ENCODE data around the gene TMEM141.
"Not testable (repeated sequence)": the region's sequence is repeated elsewhere in the genome, so short reads cannot be mapped to it uniquely, and the experiment has no call there.

The TMEM141 gene

DNA sequence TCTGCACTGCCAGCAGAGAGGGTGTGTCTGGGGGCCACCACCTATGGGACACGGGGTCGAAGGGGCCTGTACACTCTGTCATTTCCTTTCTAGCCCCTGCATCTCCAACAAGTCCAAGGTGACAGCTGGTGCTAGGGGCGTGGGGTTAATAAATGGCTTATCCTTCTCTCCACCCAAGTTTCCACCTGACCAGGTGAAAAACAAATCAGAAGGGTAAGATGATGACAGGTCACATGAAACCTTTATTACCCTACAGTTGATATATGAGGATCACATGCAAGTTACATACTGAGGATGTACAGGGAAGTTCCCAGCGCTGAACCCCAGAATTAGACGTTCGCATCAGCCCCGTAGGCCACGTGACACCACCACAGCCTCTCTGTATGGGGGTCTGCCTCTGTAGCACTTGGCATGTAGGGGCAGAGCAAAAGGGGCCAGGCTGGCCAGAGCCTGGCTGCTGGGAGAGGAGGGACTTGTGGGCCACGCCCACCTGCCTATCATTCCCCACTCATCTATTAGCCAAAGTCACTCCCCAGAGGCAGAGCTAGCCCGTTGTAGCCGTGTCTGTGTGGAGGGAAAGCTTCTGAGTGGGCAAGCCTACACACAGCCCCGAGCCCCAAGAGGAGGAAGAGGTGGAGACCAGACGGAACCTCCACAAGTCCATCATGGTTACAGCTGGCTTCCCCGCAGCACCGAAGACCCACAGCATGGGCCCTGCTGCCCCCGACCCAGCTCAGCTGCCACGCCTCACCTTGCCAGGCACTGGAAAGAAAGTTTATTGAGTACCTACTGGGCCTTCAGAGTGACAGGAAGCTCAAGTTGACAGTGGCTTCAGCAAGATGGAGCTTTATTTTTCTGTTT is 2.2 kb downstream of the TMEM141 start:
- DNase-seq (ENCODE audit: low read depth), result no peak
- TF ChIP-seq, protein P1, sequence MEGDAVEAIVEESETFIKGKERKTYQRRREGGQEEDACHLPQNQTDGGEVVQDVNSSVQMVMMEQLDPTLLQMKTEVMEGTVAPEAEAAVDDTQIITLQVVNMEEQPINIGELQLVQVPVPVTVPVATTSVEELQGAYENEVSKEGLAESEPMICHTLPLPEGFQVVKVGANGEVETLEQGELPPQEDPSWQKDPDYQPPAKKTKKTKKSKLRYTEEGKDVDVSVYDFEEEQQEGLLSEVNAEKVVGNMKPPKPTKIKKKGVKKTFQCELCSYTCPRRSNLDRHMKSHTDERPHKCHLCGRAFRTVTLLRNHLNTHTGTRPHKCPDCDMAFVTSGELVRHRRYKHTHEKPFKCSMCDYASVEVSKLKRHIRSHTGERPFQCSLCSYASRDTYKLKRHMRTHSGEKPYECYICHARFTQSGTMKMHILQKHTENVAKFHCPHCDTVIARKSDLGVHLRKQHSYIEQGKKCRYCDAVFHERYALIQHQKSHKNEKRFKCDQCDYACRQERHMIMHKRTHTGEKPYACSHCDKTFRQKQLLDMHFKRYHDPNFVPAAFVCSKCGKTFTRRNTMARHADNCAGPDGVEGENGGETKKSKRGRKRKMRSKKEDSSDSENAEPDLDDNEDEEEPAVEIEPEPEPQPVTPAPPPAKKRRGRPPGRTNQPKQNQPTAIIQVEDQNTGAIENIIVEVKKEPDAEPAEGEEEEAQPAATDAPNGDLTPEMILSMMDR (IDR thresholded peaks at IDR 0.05; ENCODE audit: low read length, missing control alignments), result no peak
- no peak overlapping the region for H3K4me3 ChIP-seq (replicated peaks; ENCODE audit: low read depth, low read length)

DNA sequence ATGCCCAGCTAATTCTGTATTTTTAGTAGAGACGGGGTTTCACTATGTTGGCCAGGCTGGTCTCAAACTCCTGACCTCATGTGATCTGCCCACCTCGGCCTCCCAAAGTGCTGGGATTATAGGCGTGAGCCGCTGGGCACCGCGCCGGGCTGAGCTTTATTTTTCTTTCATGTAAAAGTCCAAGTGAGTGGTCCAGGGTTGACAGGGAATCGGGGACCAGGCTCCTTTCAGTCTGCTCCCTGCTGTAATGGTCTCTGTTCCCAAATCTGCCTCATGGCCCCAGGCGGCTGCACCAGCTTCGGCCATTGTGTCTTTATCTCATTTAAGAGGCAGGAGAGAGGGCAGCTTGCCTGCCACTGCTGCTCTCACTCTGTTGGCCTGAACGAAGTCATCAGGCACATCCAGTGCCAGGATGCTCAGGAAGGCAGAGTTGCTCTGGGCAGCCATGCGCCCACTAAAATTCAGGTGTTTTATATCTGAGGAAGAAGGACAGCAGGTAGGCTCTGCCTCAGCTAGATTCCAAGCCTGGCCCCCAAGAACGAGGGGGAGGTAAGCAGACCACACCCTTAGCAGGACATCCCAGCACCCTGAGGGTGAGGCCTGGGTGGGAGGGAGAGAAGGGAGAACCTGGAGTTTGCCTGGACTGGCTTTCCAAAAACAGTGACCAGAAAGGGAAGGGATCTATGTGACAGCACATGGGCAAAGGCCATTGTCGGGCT is 3.3 kb downstream of the TMEM141 start:
- DNase-seq (ENCODE audit: low read depth), result no peak
- TF ChIP-seq, protein P1 (IDR thresholded peaks at IDR 0.05; ENCODE audit: low read length, missing control alignments), result no peak
- H3K4me3 ChIP-seq (replicated peaks; ENCODE audit: low read depth, low read length), result no peak overlapping the region

DNA sequence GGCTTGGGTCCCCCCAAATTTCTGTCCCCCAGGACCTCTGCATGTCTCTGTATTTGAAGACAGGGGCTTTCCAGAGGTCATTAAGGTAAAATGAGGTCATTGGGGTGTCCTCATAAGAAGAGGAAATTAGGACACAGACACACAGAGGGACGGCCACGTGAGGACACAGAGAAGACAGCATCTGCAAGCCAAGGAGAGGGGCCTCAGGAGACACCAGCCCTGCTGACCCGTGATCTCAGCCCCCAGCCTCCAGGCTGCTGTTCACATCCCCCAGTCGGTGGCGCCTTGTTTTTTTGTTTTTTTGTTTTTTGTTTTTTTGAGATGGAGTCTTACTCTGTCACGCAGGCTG is 3.8 kb downstream of the TMEM141 start:
- TF ChIP-seq, protein P1 (IDR thresholded peaks at IDR 0.05; ENCODE audit: low read length, missing control alignments), result no peak
- no peak overlapping the region for H3K4me3 ChIP-seq (replicated peaks; ENCODE audit: low read depth, low read length)

DNA sequence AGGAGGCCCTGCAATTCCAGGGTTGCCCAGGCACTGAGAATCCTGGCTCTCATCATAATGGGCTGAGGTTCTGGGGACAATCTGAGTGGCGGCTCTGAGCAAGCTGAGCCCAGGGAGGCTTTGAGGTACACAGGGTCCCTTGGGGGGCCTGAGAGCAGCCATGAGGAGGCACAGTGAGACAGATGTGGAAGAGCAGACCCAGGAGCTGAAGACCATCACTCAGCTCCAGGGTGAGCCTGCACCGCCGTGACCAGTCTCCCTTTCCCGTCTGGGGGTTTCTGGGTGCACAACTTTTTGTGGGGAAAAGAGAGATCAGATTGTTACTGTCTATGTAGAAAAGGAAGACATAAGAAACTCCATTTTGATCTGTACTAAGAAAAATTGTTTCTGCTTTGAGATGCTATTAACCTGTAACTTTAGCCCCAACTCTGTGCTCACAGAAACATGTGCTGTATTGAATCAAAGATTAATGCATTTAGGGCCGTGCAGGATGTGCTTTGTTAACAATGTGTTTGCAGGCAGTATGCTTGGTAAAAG is 5.2 kb downstream of the TMEM141 start, which contains the start of gene CCDC183:
CCDC183 (plus strand) TSS at position 101 of the 537 bp plus-strand sequence; CDS start at position 161, 60 bp downstream.
- H3K4me3 ChIP-seq (replicated peaks; ENCODE audit: low read depth, low read length), result no peak within 1 kb of the TSS
- TF ChIP-seq, protein P1 (IDR thresholded peaks at IDR 0.05; ENCODE audit: low read length, missing control alignments), result no peak
- DNase-seq (ENCODE audit: low read depth), result no peak

More for the DNA sequence above, 3.8 kb downstream of the TMEM141 start:
- DNase-seq (ENCODE audit: low read depth), result no peak

DNA sequence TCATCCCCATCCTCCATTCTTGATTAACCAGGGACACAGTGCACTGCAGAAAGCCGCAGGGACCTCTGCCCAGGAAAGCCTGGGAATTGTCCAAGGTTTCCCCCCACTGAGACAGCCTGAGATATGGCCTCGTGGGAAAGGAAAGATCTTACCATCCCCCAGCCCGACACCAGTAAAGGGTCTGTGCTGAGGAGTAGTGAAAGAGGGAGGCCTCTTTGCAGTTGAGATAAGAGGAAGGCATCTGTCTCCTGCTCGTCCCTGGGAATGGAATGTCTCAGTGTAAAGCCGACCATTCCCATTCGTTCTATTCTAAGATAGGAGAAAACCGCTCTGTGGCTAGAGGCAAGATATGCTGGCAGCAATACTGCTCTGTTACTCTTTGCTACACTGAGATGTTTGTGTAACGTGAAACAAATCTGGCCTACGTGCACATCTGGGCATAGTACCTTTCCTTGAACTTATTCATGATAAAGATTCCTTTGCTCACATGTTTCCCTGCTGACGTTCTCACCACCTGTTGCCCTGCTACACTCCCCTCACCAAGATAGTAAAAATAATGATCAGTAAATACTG is 5.7 kb downstream of the TMEM141 start:
- not testable (repeated sequence) for H3K4me3 ChIP-seq (replicated peaks; ENCODE audit: low read depth, low read length)
- peak; percentile 76 for DNase-seq (ENCODE audit: low read depth)

DNA sequence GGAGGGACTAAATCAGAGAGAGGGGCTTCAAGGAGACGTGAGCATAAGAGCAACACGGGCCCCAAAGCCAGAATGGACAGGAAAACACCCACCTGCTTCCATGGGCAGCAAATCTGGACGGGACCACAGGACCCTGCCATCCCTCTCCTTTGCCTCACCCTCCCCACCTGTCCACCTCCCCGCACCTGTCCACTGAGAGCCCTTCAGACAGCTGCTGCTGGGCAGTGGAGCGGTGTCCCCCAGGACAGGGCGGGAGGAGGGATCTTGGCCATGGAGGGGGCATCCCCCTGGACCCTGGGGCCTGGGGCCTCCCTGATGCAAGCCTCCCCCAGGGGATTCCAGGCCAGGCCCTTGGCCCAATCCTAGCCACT is 7.5 kb downstream of the TMEM141 start:
- TF ChIP-seq, protein P1 (IDR thresholded peaks at IDR 0.05; ENCODE audit: low read length, missing control alignments), result no peak
- no peak overlapping the region for H3K4me3 ChIP-seq (replicated peaks; ENCODE audit: low read depth, low read length)
- DNase-seq (ENCODE audit: low read depth), result no peak
